ENCODE measurements around the gene SPOCK1. TPM values are rescaled to one million over a fixed set of nuclear protein-coding genes. Genes with fewer than 3 reads are reported as not detected.

SPOCK1 gene
- polyA plus RNA-seq, 1 experiment = 76.0 TPM

DNA sequence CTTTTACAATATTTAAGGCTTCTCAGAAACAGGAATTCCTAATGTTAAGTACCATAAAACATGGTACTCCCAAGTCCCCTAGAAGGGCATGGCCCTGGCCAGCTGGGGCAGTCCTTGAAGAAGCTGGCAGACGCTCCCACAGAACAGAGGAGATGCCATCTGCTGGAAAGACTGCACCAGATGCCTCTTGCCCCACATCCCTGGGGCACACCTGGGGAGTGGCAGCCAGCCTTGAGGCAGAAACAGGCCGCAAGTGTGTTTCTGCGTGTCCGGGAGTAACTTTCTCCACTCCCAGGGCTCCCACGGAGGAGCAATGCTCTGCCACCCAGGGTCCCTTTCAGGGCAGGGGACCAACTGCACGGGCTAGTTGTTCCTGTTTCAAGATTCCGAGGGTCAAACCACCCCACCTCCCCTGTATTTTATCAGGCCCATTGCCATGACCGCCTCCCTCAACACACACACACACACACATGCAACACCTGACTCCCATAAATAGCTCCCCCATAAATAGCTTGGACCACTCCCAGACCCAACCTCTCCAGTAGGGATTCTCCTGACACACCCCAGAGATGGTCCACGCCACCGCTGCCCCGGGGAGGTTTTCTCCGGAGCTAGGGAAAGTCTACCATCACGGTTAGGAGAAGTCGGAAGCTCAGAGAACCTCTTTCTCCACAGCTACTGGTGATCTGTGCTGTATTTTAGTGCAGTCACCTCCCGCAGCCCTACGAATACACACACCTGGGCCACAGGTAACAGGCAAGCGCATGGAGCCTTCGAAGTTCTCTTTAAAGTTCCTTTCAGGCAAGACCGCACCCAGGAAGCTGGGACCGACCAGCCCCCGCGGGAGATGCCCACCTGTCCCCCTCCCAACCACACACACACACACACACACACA lies 1.5 kb downstream of the SPOCK1 start:
- TF ChIP-seq, protein P1, sequence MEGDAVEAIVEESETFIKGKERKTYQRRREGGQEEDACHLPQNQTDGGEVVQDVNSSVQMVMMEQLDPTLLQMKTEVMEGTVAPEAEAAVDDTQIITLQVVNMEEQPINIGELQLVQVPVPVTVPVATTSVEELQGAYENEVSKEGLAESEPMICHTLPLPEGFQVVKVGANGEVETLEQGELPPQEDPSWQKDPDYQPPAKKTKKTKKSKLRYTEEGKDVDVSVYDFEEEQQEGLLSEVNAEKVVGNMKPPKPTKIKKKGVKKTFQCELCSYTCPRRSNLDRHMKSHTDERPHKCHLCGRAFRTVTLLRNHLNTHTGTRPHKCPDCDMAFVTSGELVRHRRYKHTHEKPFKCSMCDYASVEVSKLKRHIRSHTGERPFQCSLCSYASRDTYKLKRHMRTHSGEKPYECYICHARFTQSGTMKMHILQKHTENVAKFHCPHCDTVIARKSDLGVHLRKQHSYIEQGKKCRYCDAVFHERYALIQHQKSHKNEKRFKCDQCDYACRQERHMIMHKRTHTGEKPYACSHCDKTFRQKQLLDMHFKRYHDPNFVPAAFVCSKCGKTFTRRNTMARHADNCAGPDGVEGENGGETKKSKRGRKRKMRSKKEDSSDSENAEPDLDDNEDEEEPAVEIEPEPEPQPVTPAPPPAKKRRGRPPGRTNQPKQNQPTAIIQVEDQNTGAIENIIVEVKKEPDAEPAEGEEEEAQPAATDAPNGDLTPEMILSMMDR (IDR thresholded peaks at IDR 0.05; ENCODE audit: low read depth, low read length) = no peak
- Histone ChIP-seq H3K27ac (ENCODE audit: low read depth, low read length) (no peak overlapping the region), H3K27me3 (ENCODE audit: control insufficient read depth, insufficient read depth, low read length) (peaks cover 10% of the 10 kb centered on the region), H3K4me3 (ENCODE audit: low read depth, low read length) (peak overlapping the region; percentile 62), H3K9me3 (ENCODE audit: control insufficient read depth, insufficient read depth, low read length) (no peaks in the 10 kb centered on the region; the same call in 1 of the 2 replicates)
- ChIA-PET POLR2A (interaction anchor here (0.6 to 1.5 kb wide), 3 partner anchors 45 to 310 kb away, joined by 3 read pairs; no protein-coding TSS in a partner anchor), CTCF (interaction anchor here (0.7 to 6.9 kb wide), 5 partner anchors 106 to 1248 kb away, joined by 3 to 127 read pairs (median 4); no protein-coding TSS in a partner anchor)
- DNase-seq (ENCODE audit: low read depth, low spot score) = no peak

DNA sequence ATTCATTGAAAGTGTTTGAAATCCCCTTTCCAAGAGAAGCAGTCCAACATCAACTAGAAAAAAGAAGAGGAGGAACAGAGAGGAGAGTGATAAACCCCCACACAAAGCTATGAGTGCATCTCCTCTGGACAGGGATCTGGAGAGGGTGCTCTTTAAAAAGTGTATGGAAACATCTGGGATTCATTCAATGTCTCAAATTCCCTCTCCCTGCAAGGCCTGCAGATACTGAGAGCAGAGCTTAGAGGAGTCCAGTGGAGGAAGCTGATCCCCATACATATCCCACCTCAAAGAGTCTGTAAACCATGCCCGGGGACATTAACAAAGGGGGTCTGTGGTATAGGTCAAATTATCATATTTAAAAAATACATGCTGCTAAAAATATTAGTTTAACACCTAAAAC lies 2.2 kb downstream of the SPOCK1 start:
- no peak for DNase-seq (ENCODE audit: low read depth, low spot score)
- CTCF ChIA-PET = interaction anchor here (0.6 to 6.9 kb wide), 3 partner anchors 20 to 1247 kb away, joined by 3 to 127 read pairs (median 8); no protein-coding TSS in a partner anchor
- Histone ChIP-seq H3K27me3 (ENCODE audit: control insufficient read depth, insufficient read depth, low read length) (peaks cover 8% of the 10 kb centered on the region), H3K9me3 (ENCODE audit: control insufficient read depth, insufficient read depth, low read length) (no peaks in the 10 kb centered on the region; the same call in 1 of the 2 replicates), H3K27ac (ENCODE audit: low read depth, low read length) (no peak overlapping the region), H3K4me3 (ENCODE audit: low read depth, low read length) (no peak overlapping the region)
- POLR2A ChIA-PET = interaction anchor here (0.6 kb wide), 1 partner anchor 44 kb away, joined by 3 read pairs; no protein-coding TSS in a partner anchor
- TF ChIP-seq, protein P1 (IDR thresholded peaks at IDR 0.05; ENCODE audit: low read depth, low read length) = no peak

DNA sequence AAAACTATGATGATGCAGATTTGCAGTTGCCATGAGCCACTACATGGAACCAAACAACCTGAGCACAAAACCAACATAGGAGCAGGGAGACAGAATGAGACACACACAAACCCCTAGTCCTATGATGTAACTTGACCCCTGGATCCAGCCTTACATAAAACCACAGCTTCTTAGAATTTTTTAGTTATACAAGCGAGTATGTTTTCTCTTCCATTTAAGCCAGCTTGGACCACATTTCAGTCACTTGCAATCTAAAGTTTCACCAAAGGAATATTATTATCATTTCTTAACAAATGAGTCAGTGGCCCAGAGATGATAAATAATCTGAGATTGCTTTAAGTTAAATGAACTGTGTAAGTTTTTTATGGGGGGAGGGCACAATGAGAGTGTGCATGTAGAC lies 6.8 kb downstream of the SPOCK1 start:
- Histone ChIP-seq H3K4me3 (ENCODE audit: low read depth, low read length) (no peak overlapping the region), H3K27me3 (ENCODE audit: control insufficient read depth, insufficient read depth, low read length) (peaks cover under 1% of the 10 kb centered on the region), H3K27ac (ENCODE audit: low read depth, low read length) (peak overlapping the region; percentile 76), H3K9me3 (ENCODE audit: control insufficient read depth, insufficient read depth, low read length) (no peaks in the 10 kb centered on the region)
- POLR2A ChIA-PET = no interaction called here
- DNase-seq (ENCODE audit: low read depth, low spot score) = peak; percentile 33
- TF ChIP-seq, protein P1 (IDR thresholded peaks at IDR 0.05; ENCODE audit: low read depth, low read length) = no peak
- CTCF ChIA-PET = interaction anchor here (2.2 kb wide), 1 partner anchor 172 kb away, joined by 20 read pairs; no protein-coding TSS in a partner anchor

DNA sequence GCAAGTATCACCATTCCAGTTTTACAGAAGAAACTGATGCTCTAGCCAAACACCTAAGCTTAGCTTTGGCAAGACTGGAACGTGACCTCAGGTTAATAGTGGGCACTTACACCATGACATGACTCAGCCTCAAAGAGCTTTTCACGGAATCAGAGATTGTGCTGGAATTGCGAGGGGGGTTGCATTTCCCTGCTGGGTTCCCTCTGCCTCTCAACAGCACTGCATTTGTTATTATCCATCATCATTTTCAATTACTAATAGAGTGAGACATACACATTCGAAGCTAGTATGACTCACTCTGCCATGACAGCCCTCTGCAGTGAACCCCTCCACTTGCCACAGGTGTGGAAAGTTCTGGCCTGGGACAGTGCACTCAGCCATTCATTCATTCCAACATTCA lies 8.0 kb downstream of the SPOCK1 start:
- ChIA-PET CTCF (interaction anchor here (1.0 to 2.2 kb wide), 2 partner anchors 146 to 171 kb away, joined by 3 to 20 read pairs; no protein-coding TSS in a partner anchor), POLR2A (no interaction called here)
- H3K4me3 ChIP-seq (ENCODE audit: low read depth, low read length) = no peak overlapping the region
- no peaks in the 10 kb centered on the region for H3K9me3 ChIP-seq (ENCODE audit: control insufficient read depth, insufficient read depth, low read length)
- H3K27ac ChIP-seq (ENCODE audit: low read depth, low read length) = no peak overlapping the region
- no peaks in the 10 kb centered on the region for H3K27me3 ChIP-seq (ENCODE audit: control insufficient read depth, insufficient read depth, low read length)
- TF ChIP-seq, protein P1 (IDR thresholded peaks at IDR 0.05; ENCODE audit: low read depth, low read length) = no peak
- no peak for DNase-seq (ENCODE audit: low read depth, low spot score)

DNA sequence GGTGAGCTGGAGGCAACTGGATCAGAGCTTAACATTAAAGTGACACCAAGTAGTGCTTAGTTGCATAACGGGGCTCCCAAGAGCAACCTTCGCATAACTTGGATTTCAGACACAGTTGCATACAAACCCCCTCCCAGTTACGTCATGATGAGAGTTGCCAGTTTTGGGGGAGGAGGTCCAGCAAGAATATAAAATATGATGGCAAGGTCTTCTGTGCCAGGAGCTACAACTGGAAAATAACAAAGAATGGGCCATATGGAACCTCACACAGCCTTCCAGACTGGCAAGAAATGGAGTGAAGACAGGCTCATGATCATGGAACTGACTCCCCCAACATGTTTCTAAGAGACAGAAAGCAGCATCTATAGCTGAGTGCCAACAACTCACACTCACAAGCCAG lies 8.5 kb downstream of the SPOCK1 start:
- TF ChIP-seq, protein P1 (IDR thresholded peaks at IDR 0.05; ENCODE audit: low read depth, low read length) = no peak
- POLR2A ChIA-PET = no interaction called here
- CTCF ChIA-PET = interaction anchor here (0.8 to 2.2 kb wide), 2 partner anchors 169 to 170 kb away, joined by 3 to 20 read pairs; no protein-coding TSS in a partner anchor
- no peak for DNase-seq (ENCODE audit: low read depth, low spot score)
- no peak overlapping the region for H3K4me3 ChIP-seq (ENCODE audit: low read depth, low read length)
- H3K27me3 ChIP-seq (ENCODE audit: control insufficient read depth, insufficient read depth, low read length) = no peaks in the 10 kb centered on the region
- no peaks in the 10 kb centered on the region for H3K9me3 ChIP-seq (ENCODE audit: control insufficient read depth, insufficient read depth, low read length)
- no peak overlapping the region for H3K27ac ChIP-seq (ENCODE audit: low read depth, low read length)

All from AG04450 (cell line).